HS-5 (cell line): ENCODE data around the gene ZDHHC8.

Experiments used
- DNase-seq: peaks from one replicate; pipeline ENCODE4 v3.0.0-alpha.2; 2012; ENCODE audit warnings: low read depth

ZDHHC8 gene

DNA sequence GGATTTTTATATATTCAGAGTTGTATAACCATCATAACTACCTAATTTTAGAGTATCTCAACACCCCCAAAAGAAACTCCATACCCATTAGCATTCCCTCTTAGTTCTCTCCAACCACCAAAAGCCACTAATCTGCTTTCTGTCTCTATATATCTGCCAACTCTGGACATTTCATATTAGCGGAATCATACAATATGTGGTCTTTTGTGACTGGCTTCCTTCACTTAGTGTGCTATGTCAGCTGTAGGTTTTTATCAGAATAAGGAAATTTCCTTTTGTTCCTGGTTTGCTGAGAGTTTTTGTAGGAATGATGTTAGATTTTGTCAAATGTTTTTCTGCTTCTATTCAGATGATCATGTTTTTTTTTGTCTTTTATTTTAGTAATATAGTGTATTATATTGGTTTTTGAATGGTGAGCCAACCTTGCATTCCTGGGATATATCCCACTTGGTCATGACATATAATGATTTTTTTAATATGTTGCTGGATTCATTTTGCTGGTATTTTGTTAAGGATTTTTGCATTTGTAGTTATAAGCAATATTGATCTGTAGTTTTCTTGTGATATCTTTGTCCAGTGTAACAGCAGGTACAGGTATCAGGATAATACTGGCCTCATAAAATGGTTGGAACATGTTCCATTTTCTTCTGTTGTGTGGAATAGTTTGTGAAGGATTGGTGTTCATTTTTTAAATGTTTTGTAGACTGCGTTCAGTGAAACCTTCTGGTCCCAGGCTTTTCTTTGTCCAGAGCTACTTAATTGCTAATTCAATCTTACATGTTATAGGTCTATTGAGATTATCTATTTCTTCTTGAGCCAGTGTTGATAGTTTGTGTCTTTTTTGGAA is 34.8 kb upstream of the ZDHHC8 start:
- DNase-seq, result no peak

DNA sequence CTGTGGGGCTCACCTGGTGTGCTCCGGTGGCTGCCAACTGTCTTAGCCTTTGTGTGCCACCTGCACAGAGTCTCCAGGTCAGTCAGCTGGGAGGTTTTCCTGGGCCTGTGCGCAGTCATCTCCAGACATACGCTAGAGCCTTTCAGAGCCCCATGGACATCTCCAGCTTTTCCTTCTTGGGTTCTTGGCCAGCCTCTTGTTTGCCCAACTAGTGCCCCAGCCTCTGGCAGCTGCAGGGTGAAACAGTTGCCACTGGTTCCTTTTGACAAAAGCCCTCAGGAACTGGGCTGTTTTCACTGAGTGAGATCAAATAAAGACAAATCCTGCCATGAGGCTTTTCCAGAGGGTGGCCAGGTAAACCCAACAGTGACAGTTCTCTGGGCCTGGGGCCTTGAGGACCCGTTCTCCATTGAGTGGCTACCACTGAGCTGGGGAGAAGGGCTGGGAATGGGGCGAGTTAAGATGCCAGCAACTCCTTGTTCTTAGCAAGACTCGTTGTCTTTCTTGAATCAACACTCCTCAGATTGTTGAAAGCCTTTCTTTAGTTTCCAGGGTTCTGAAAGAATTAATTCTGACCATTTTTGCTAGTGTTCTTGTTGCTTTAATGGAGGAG is 32.4 kb upstream of the ZDHHC8 start:
- DNase-seq, result no peak

GRCh38 chr22:20101638-20102037 is 30.0 kb upstream of the ZDHHC8 start:
- DNase-seq, result no peak

DNA sequence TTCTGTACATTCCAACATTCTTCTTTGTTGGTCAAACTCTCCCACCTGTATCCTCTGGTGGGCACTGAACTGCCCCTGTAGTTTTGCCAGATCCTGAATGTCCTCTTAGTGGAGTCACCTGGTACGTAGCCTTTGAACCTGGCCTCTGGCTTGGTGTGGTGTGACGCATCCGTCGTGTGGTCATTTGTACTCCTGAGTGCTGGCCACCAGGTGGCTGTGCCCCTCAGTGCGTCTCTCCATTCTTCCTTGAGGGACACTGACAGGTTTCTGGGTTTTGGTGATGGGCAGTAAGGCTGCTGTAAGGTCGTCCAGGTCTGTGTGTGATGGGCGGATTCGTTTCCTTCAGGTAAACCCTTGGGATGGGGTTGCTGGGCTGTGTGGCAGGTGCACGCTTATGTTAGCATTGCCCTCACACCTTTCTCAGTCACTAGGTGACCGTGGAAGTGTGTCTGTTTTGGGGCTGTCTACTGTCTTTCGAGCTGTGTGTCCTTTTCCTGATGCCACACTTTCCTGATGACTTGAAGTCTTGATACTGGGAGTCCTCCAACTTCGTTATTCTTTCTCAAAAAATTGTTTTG is 29.3 kb upstream of the ZDHHC8 start:
- DNase-seq, result no peak

DNA sequence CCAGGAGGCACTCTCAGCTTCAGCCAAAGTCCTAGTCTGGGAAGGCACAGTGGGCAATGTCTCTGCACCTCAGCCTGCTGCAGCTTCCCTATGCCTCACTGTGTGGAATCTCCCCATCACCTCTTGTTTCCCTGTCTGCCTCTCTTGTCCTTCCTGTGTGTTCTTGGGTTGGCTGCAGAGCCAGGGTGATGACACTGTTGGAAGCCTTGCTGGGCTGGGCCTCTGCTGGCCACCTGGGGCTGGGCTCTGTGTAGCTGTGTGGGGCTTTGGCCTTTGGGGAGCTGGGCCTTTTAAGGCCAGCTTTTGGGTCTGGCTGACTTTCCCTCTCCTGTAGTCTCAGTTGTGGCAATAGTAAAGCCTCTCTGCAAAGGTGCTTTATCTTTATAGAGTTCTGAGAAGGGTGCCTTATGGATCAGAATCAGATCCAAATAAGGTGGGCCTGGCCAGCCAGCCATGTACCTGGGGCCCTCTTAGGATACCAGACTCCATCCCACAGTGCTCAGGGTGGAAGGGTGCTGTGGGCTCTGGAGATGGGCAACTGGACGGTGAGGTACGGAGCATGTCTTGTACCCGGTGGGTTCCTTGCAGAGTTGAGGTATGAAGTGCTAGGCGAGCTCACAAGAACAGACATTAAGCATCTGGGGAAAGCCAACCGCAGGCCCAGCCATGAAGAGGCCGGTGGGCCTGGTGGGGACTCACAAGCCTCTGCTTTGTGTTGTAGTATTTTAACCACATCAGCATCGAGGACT is 26.0 kb upstream of the ZDHHC8 start:
- no peak for DNase-seq

DNA sequence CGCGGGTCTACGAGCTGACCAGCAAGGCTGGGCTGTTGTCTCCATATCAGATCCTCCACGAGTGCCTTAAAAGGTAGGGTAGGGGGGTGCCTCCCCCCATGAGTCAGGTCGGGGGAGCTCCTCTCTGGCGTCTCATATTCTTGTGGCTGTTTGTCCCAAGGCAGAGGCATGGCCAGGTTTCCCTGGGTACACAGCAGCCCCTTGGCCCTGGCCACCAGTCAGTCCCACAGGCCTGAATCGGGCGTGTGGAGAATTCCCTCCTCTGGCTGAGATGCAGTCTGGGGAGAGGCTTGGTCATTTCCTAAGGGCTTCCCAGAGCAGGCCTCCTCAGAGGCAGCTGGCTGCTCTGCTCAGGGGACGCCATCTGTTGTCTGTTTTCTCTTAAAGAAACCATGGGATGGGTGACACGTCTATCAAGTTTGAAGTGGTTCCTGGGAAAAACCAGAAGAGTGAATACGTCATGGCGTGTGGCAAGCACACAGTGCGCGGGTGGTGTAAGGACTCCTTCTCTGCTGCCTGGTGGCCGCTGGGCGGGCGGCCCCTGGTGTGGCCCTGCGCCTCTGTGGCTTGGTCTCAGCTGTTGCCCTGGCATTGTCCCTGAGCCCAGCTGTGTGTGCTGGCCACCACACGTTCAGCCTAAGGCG is 25.3 kb upstream of the ZDHHC8 start:
- no peak for DNase-seq

DNA sequence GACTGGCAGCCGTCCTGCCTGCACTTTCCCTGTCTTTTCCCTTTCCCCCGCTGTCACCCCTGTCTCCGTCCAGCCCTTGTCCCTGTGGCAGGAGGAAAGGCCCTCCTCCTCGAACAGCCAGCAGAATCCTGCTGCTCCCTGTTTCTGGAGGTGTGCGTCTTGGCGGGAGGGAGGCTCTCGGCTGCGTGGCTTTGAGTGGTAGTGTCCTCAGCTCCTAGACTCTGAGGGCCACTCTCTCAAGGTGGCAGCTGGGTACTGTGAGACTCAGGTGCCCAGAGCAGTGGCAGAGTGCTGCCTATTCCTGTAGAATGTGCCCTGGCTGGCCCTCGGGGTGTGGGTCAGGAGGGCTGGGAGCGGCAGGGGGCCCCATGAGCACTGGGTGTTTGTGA is 24.8 kb upstream of the ZDHHC8 start:
- DNase-seq, result no peak

DNA sequence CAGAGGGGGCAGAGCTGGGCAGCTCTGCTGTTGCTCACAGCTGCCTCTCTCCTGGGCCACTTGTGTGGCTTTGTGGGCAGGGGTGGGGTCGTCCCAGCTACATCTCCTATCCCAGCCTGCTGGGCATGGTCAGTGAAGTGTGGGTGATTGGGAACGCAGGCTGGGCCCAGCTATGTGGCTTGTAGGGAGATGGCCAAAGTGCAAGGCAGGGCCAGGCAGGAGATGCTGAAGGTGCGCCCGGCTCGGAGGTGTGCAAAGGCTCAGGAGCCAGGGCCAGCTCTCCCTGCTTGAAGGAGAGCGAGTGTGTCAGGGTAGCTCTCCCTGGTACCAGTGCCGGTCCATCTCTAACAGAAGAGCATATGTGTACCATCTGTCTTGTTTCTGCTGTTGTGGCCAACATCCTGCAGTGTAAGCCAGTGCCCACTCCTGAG is 24.1 kb upstream of the ZDHHC8 start:
- no peak for DNase-seq

GRCh38 chr22:20107951-20108756 is 23.4 kb upstream of the ZDHHC8 start:
- DNase-seq, result no peak

GRCh38 chr22:20108757-20109230 is 22.8 kb upstream of the ZDHHC8 start:
- DNase-seq, result no peak

GRCh38 chr22:20109411-20110358 is 21.9 kb upstream of the ZDHHC8 start:
- DNase-seq, result no peak

- DNase-seq, result no peak
Observed at GRCh38 chr22:20110359-20110985, 21.1 kb upstream of the ZDHHC8 start.

DNA sequence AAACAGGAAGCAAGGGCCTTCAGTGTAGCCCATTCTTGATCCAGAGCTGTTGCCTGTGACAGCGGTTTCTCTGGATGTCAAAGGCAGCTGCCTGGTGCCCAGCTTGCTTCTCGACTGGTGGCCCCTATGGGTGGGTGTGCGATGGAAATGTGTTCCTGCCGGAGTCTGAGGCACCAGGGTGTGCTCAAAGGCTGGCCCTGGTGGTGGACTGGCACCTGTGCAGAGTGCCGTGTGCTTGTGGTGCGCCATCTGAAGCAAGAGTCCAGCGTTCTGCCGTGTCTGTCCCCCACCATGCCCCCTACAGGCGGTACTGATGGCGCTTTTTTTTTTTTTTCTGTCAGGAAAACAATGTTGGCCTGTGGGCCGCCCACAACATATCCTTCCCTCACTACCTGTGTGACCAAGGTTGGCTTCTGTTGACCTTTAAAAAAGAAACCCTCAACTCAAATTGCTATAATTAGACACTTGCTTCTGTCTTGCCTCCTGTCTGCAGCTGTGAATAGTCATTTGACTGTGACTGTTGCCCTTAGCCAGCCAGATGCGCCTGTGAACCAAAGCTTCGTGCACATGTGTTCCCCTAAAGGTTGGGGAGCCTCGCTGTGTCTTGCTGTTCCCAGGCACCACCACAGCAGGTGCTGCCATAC is 20.4 kb upstream of the ZDHHC8 start:
- no peak for DNase-seq

- no peak for DNase-seq
Observed at GRCh38 chr22:20111689-20112622, 19.6 kb upstream of the ZDHHC8 start.

- DNase-seq, result no peak
Observed at GRCh38 chr22:20112623-20113511, 18.7 kb upstream of the ZDHHC8 start.

DNA sequence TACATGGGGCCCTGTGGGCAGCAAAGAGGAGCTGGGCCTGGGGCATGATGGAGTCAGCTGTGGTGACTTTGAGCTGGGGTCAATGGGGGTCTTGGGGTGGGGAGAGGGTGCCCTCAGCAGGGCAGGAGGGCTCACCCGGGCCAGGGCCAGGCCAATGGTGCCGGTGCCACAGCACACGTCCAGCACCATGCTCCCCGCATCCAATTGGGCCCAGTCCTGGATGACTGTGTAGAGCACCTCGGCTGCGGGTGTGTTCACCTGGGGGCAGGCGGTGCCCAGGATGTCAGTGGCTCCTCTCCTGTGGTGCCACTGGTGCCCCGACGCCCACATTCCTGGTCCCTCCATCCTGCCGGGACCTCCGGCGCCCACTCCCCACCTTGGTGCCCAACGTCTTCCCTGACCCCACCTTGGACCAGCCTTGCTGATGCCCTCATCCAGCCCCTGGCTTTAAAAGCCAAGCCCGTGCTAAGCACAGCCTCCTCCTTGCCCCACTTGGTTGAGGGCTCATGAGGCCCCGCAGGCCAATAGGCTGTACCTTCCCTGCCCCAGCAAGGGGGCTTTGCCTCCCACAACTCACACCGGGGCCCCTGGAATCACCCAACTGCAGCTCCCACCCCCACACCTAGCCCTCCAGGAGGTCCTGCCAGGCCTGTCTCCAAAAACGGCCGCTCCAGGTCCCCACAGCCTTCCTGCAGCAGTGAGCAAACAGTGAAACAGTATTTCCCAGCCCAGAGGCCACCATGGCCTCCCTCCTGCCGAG is 17.9 kb upstream of the ZDHHC8 start:
- no peak for DNase-seq
